Astrocyte (in vitro differentiated cells and primary cell): ENCODE measurements around the gene RAD51B.

Experiments used
- EZH2 ChIP-seq: IDR thresholded peaks from 2 replicates; pipeline ENCODE4 v1.6.1; 2012; ENCODE audit warnings: mild to moderate bottlenecking, low read length, inconsistent platforms; ENCODE audit not compliant: insufficient read depth
- TF ChIP-seq, protein P1 (sequence below): IDR thresholded peaks from 2 replicates; pipeline ENCODE4 v1.5.1; 2011; ENCODE audit warnings: low read depth, mild to moderate bottlenecking, inconsistent platforms, low read length, moderate library complexity; ENCODE audit not compliant: insufficient read depth

DNA sequence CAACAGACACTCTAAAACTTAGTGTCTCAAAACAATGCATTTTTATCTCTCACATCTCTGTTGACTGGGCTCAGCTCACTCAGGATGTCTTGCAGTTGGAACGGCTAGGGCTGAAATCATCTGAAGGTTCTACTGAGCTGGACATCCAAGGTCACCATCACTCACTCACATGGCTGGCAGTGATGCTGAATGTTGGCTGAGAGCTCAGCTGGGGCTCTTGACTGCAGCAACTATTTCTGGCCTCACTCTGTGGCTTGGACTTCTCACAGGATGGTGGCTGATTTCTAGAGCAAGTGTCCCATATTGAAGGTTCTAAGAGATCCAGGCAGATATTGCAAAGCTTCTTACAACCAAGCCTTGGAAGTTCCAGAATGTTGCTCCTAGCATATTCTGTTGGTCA is 806.8 kb downstream of the RAD51B start:
- TF ChIP-seq, protein P1, sequence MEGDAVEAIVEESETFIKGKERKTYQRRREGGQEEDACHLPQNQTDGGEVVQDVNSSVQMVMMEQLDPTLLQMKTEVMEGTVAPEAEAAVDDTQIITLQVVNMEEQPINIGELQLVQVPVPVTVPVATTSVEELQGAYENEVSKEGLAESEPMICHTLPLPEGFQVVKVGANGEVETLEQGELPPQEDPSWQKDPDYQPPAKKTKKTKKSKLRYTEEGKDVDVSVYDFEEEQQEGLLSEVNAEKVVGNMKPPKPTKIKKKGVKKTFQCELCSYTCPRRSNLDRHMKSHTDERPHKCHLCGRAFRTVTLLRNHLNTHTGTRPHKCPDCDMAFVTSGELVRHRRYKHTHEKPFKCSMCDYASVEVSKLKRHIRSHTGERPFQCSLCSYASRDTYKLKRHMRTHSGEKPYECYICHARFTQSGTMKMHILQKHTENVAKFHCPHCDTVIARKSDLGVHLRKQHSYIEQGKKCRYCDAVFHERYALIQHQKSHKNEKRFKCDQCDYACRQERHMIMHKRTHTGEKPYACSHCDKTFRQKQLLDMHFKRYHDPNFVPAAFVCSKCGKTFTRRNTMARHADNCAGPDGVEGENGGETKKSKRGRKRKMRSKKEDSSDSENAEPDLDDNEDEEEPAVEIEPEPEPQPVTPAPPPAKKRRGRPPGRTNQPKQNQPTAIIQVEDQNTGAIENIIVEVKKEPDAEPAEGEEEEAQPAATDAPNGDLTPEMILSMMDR, result no peak
- TF ChIP-seq EZH2, result no peak
